Naive B cell (primary cell): ENCODE data around the gene ZNF518A. TPM values are rescaled to one million over a fixed set of nuclear protein-coding genes. Genes with fewer than 3 reads are reported as not detected.
"Not testable (repeated sequence)": the region's sequence is repeated elsewhere in the genome, so short reads cannot be mapped to it uniquely, and the experiment has no call there.

ENCODE experiments used
- ATAC-seq, 2 donors: fragments of 150-1000 bp; cut with Tn5 transposase; 2 replicates each; pipeline ENCODE4 v1.10.0; 2021; ENCODE audit warnings: low read depth in 2 of 2, mild to moderate bottlenecking in 2 of 2, moderate library complexity in 2 of 2
- DNase-seq: peaks from one replicate; pipeline ENCODE4 v3.0.0; 2022
- H3K27ac Mint-ChIP-seq, 6 donors: one replicate each; pipeline ENCODE4 v1.8.0; 2020 to 2022; ENCODE audit warnings: mild to moderate bottlenecking in 6 of 6, mixed read lengths in 6 of 6, moderate library complexity in 5 of 6, inconsistent platforms in 2 of 6
- H3K27me3 Mint-ChIP-seq, 3 donors: one replicate each; pipeline ENCODE4 v1.8.0; 2021 to 2022; ENCODE audit warnings: mixed read lengths in 3 of 3, mild to moderate bottlenecking in 1 of 3
- H3K36me3 Mint-ChIP-seq, 2 donors: one replicate each; pipeline ENCODE4 v1.8.0; 2020 to 2022; ENCODE audit warnings: mixed read lengths in 2 of 2, inconsistent platforms in 1 of 2, mild to moderate bottlenecking in 1 of 2
- H3K4me1 Mint-ChIP-seq, 3 donors: one replicate each; pipeline ENCODE4 v1.8.0; 2020 to 2022; ENCODE audit warnings: mixed read lengths in 3 of 3, inconsistent platforms in 1 of 3, mild to moderate bottlenecking in 1 of 3, moderate library complexity in 1 of 3
- H3K4me3 Mint-ChIP-seq, 8 donors: one replicate each; pipeline ENCODE4 v1.8.0; 2020 to 2022; ENCODE audit warnings: mild to moderate bottlenecking in 8 of 8, mixed read lengths in 8 of 8, moderate library complexity in 8 of 8, inconsistent platforms in 2 of 8
- H3K9me3 Mint-ChIP-seq, 7 donors: one replicate each; pipeline ENCODE4 v1.8.0; 2020 to 2022; ENCODE audit warnings: mixed read lengths in 7 of 7, mild to moderate bottlenecking in 5 of 7, inconsistent platforms in 2 of 7, moderate library complexity in 1 of 7
- polyA plus RNA-seq, 6 donors: library from polyadenylated mRNA; unstranded; fragments of 300-500 nt; fragmentation: Illumina TruSeq; gene quantifications; one replicate each; pipeline ENCODE4 v1.2.3, GENCODE V29; 2021; ENCODE audit warnings: low read depth in 6 of 6

Gene ZNF518A
- polyA plus RNA-seq, 6 donors from 2014 or later: 8.2 to 21.4 (median 14.4) TPM

GRCh38 chr10:96165726-96166125, 35.6 kb downstream of the ZNF518A start:
- H3K36me3 Mint-ChIP-seq: peaks cover 11 to 14% of the 10 kb centered on the region in 2 donors
- ATAC-seq (no peak), DNase-seq (no peak)
- H3K27me3 Mint-ChIP-seq: no peaks in the 10 kb centered on the region
- H3K4me3 Mint-ChIP-seq: no peak overlapping the region
- no peak overlapping the region for H3K27ac Mint-ChIP-seq
- no peaks in the 10 kb centered on the region for H3K4me1 Mint-ChIP-seq
- peaks cover 0 to 51% (median 35%) of the 10 kb centered on the region in 7 donors for H3K9me3 Mint-ChIP-seq

- Mint-ChIP-seq H3K4me3 (no peak overlapping the region), H3K27me3 (no peaks in the 10 kb centered on the region), H3K27ac (no peak overlapping the region), H3K36me3 (peaks cover 14 to 21% of the 10 kb centered on the region in 2 donors), H3K9me3 (peaks cover 4 to 77% (median 55%) of the 10 kb centered on the region in 7 donors), H3K4me1 (no peaks in the 10 kb centered on the region)
- ATAC-seq (no peak), DNase-seq (no peak)
Observed at GRCh38 chr10:96168546-96168945, 38.4 kb downstream of the ZNF518A start.

DNA sequence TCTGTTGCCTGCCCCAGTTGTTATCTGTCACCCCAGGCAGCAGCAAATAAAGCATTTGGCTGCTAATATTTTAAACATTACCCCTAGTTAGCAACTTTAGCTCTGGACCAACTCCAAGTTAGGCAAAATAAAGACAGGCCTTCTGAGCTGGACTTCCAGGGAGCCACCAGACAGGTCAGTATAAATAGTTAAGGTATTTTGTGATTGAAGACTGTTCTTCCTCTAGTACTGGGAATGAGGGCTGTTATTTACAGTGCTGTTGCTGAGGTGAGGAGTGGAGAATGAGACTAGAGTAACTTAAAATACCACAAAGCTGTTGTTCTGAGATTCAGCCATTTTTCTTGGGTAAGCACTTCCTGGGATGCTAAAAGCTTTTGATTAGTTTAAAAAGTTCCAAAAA, 40.1 kb downstream of the ZNF518A start:
- Mint-ChIP-seq H3K4me1 (no peaks in the 10 kb centered on the region), H3K4me3 (no peak overlapping the region), H3K27ac (no peak overlapping the region), H3K27me3 (peaks cover 0 to 5% (median 0%) of the 10 kb centered on the region in 3 donors), H3K9me3 (peaks cover 4 to 94% (median 68%) of the 10 kb centered on the region in 7 donors), H3K36me3 (peaks cover 14 to 29% of the 10 kb centered on the region in 2 donors)
- ATAC-seq (no peak), DNase-seq (no peak)

DNA sequence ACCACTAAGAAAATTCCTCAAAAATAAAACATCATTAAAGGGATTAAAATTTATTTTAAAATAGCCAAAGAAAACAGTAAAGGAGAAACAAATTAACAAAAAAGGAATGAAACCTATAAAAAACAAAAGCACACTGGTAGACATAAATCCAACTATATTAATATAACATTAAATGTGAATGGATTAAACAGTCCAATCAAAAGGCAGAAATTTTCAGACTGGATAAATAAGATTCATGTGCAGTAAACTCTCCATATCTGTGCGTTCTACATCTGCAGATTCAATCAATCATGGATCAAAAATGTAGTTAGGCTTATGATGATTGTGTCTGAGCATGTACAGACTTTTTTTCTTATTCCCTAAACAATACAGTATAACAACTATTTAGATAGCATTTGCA, 42.6 kb downstream of the ZNF518A start:
- Mint-ChIP-seq H3K27ac (no peak overlapping the region), H3K27me3 (peaks cover 0 to 5% (median 4%) of the 10 kb centered on the region in 3 donors), H3K9me3 (peaks cover 9 to 97% (median 72%) of the 10 kb centered on the region in 7 donors), H3K4me3 (no peak overlapping the region), H3K4me1 (no peaks in the 10 kb centered on the region), H3K36me3 (peaks cover 18 to 40% of the 10 kb centered on the region in 2 donors)
- no peak for DNase-seq
- no peak for ATAC-seq

DNA sequence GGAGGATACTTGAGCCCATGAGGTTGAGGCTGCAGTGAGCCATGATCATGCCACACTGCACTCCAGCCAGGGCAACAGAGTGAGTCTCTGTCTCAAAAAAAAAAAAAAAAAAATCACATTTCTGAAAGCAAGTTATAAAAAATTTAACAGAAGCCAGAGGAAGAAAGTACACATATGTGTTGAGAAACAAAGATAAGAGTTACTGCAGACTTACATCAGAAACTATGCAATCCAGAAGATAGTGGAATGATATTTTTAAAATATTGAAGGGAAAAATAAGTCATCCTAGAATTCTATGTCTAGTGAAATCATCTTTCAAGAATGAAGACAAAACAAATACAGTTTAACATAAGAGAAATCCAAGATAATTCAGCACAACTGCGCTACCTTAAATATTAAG, 46.9 kb downstream of the ZNF518A start:
- Mint-ChIP-seq H3K9me3 (peaks cover 13 to 90% (median 74%) of the 10 kb centered on the region in 7 donors), H3K4me3 (no peak overlapping the region), H3K27ac (no peak overlapping the region), H3K36me3 (peaks cover 6 to 34% of the 10 kb centered on the region in 2 donors), H3K27me3 (peaks cover 0 to 5% (median 4%) of the 10 kb centered on the region in 3 donors), H3K4me1 (no peaks in the 10 kb centered on the region)
- DNase-seq (no peak), ATAC-seq (no peak)

DNA sequence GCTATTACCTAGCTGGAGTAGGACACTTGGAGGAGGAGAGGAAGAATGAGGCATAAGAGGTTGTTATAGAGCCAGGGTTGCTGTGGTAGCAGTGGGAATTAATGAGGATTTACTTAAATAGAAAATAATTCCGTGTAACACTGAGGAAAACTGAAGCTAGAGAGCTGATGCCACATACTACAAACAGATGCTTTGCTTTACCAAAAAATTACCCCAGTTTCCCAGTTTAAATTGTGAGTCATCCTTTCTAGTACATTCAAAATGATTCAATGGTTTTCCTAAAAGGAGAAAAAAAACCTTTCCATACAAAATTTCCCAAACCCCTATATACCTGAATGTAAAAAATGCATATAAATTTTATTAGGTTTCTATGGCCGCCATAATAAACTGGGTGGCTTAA, 58.3 kb downstream of the ZNF518A start:
- Mint-ChIP-seq H3K27me3 (no peaks in the 10 kb centered on the region), H3K9me3 (peaks cover 15 to 82% (median 59%) of the 10 kb centered on the region in 7 donors), H3K27ac (peak overlapping the region in 1 of 6 donors; percentile 26), H3K4me3 (peak overlapping the region in 1 of 8 donors; percentile 35), H3K4me1 (peaks cover 0 to 4% (median 3%) of the 10 kb centered on the region in 3 donors), H3K36me3 (peaks cover 33 to 61% of the 10 kb centered on the region in 2 donors)
- ATAC-seq: no peak
- no peak for DNase-seq

GRCh38 chr10:96188916-96189315, 58.8 kb downstream of the ZNF518A start:
- Mint-ChIP-seq H3K9me3 (peaks cover 12 to 78% (median 54%) of the 10 kb centered on the region in 7 donors), H3K27ac (peak overlapping the region in 2 of 6 donors; percentile 27 to 48), H3K27me3 (no peaks in the 10 kb centered on the region), H3K36me3 (peaks cover 38 to 59% of the 10 kb centered on the region in 2 donors), H3K4me1 (peaks cover 0 to 4% (median 3%) of the 10 kb centered on the region in 3 donors), H3K4me3 (peak overlapping the region in 1 of 8 donors; percentile 35)
- ATAC-seq: no peak
- DNase-seq: no peak

GRCh38 chr10:96189505-96189904, 59.4 kb downstream of the ZNF518A start:
- DNase-seq, ATAC-seq, H3K4me1 Mint-ChIP-seq, H3K4me3 Mint-ChIP-seq, H3K27ac Mint-ChIP-seq, H3K27me3 Mint-ChIP-seq: not testable (repeated sequence)
- Mint-ChIP-seq H3K36me3 (peaks cover 38 to 55% of the 10 kb centered on the region in 2 donors), H3K9me3 (peaks cover 10 to 72% (median 49%) of the 10 kb centered on the region in 7 donors)

DNA sequence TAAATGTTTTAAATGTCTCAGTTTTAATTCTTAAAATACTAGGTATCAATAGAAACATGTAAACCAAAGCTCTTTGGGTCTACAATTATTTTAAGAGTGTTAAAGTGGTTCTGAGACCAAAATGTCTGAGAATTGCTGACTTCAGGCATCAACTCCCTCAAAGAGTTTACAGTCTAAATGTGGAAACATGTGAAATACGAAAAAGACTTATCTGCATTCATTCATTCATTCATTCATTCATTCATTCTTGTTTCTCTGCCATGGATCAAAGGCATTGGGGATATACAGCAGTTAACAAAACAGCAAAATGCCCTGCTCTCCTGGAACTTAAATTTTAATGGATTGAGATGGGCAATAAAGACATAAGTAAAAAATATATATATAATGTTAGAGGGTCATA, 71.4 kb downstream of the ZNF518A start:
- no peaks in the 10 kb centered on the region for H3K9me3 Mint-ChIP-seq
- H3K36me3 Mint-ChIP-seq: peaks cover 48 to 59% of the 10 kb centered on the region in 2 donors
- no peak for DNase-seq
- H3K4me1 Mint-ChIP-seq: peaks cover 0 to 8% (median 0%) of the 10 kb centered on the region in 3 donors
- no peak overlapping the region for H3K4me3 Mint-ChIP-seq
- H3K27ac Mint-ChIP-seq: peak overlapping the region in 2 of 6 donors; percentile 32 to 55
- ATAC-seq: no peak
- no peaks in the 10 kb centered on the region for H3K27me3 Mint-ChIP-seq

DNA sequence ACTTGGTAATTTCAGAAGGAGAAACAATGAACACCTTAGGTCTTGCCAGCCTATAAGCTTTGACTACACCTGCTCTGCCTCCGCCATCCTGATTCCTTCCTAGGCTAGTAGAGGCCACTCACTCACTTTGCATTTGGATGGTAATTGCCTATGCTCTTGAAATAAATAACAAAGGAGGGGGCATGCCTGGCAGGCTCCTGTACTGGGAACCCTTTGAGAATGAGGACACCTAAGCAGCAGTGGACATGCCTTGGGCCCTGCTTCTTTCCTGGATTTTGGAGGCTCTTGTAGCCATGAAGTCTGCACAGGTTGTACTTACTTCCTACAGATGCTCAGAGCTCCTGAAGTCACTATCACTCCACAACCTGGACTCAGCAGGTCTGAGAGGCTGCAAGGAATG, 75.5 kb downstream of the ZNF518A start:
- ATAC-seq: no peak
- Mint-ChIP-seq H3K4me3 (no peak overlapping the region), H3K9me3 (no peaks in the 10 kb centered on the region), H3K4me1 (peaks cover 0 to 8% (median 2%) of the 10 kb centered on the region in 3 donors), H3K27ac (peak overlapping the region in 3 of 6 donors; percentile 19 to 69 (median 45)), H3K36me3 (peaks cover 37 to 48% of the 10 kb centered on the region in 2 donors), H3K27me3 (no peaks in the 10 kb centered on the region)
- no peak for DNase-seq

DNA sequence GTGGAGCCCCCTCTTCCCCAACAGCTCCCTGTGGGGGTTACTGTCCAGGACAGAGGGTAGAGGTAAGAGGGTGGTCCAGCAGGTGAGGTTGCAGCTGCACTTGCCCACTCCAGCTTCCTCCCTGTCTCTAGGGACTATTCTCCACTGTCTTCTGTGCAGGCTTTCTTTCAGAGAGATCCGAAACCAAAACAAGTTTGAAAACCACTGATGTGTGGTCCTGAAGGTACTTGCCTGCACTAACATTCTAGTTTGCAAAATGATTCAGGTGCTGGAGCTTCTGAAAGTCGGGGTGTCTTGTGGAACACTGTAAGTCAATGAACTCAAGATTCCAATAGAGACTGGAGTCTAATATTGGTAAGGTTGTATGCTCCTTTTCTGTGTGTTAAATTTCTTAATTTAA, 78.2 kb downstream of the ZNF518A start:
- DNase-seq (no peak), ATAC-seq (no peak)
- peaks cover 13 to 18% (median 17%) of the 10 kb centered on the region in 3 donors for H3K4me1 Mint-ChIP-seq
- no peaks in the 10 kb centered on the region for H3K27me3 Mint-ChIP-seq
- H3K9me3 Mint-ChIP-seq: no peaks in the 10 kb centered on the region
- H3K27ac Mint-ChIP-seq: peak overlapping the region in 1 of 6 donors; percentile 67
- no peak overlapping the region for H3K4me3 Mint-ChIP-seq
- H3K36me3 Mint-ChIP-seq: peaks cover 34 to 39% of the 10 kb centered on the region in 2 donors

DNA sequence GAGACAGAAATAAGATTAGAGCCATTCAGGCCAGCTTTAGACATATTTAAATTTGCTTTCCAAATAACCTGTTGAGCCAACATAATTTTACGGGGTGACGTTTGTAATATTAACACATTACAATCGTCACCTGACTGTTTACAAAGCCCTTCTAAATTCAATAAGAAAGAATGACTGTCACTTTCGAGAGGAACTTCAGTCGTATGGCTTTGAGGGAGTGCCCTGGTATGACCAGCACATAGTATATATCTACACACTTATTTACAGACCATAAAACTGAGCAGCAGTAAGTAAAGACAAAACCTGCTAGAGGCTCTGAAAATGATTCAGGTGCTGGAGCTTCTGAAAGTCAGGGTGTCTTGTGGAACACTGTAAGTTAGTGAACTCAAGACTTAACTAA, 78.8 kb downstream of the ZNF518A start:
- Mint-ChIP-seq H3K36me3 (peaks cover 36 to 46% of the 10 kb centered on the region in 2 donors), H3K4me3 (no peak overlapping the region), H3K27me3 (no peaks in the 10 kb centered on the region), H3K9me3 (no peaks in the 10 kb centered on the region), H3K27ac (peak overlapping the region in 2 of 6 donors; percentile 16 to 65), H3K4me1 (peaks cover 19 to 24% (median 22%) of the 10 kb centered on the region in 3 donors)
- DNase-seq (no peak), ATAC-seq (no peak)

DNA sequence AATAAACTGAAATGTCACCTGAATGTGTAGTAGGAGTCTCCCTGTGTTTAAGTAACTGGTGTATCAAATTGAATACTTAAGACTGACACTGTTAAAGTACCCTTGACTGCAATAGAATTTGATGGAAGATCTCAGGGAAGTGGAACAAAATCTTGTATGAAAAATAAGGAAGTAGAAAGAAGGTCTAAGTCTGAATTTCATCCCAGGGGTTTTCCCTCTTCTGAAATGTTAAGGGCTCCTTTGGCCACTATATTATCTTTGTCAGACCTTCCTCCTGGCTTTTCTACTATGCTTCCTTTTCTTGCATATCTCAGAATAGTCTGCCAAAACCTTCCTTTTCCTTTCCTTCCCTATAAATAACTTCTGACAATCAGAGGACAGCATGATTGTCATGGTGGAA, 81.7 kb downstream of the ZNF518A start:
- ATAC-seq (peak in 1 of 2 donors; percentile 59), DNase-seq (no peak)
- peaks cover 24 to 30% (median 27%) of the 10 kb centered on the region in 3 donors for H3K4me1 Mint-ChIP-seq
- H3K4me3 Mint-ChIP-seq: no peak overlapping the region
- H3K27ac Mint-ChIP-seq: peak overlapping the region in 5 of 6 donors; percentile 17 to 90 (median 46)
- peaks cover 57 to 59% of the 10 kb centered on the region in 2 donors for H3K36me3 Mint-ChIP-seq
- no peaks in the 10 kb centered on the region for H3K27me3 Mint-ChIP-seq
- no peaks in the 10 kb centered on the region for H3K9me3 Mint-ChIP-seq

DNA sequence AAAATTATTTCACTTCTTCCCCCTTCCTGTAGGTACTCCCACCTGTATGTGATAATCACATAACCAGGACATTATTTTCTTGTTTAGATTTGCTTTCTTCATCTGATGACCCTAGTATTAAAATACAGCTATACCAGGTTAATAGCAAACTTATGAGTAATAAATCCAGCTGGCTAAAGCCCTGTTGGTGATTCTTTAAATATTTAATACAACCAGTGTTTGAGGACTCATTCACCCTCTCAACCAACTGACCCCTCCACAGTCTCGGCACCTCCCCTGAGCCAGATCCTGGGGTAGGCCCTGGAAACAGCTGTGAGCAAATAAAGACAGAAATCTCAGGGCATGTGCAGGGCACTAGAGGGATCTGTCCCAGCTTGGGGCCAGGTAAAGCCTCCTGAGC, 82.8 kb downstream of the ZNF518A start:
- Mint-ChIP-seq H3K27me3 (no peaks in the 10 kb centered on the region), H3K4me1 (peaks cover 22 to 30% (median 27%) of the 10 kb centered on the region in 3 donors), H3K9me3 (no peaks in the 10 kb centered on the region), H3K36me3 (peaks cover 54 to 57% of the 10 kb centered on the region in 2 donors), H3K4me3 (no peak overlapping the region), H3K27ac (peak overlapping the region in 4 of 6 donors; percentile 60 to 89 (median 76))
- no peak for ATAC-seq
- DNase-seq: no peak
